Jurkat, Clone E6-1 (cell line): ENCODE measurements around the gene LRRC61.
"Not testable (repeated sequence)": the region's sequence is repeated elsewhere in the genome, so short reads cannot be mapped to it uniquely, and the experiment has no call there.

ENCODE experiments used
- DNase-seq: peaks from one replicate; pipeline ENCODE4 v3.0.0-alpha.2; 2011; ENCODE audit warnings: low read depth, low spot score
- H3K4me3 ChIP-seq: 2 replicates; pipeline ENCODE4 v1.5.1; 2011; ENCODE audit warnings: mild to moderate bottlenecking, low read length, control low read depth, moderate library complexity

LRRC61 gene

GRCh38 chr7:150305903-150306284 lies 17.3 kb upstream of the LRRC61 start:
- not testable (repeated sequence) for H3K4me3 ChIP-seq, DNase-seq

GRCh38 chr7:150306377-150306776 lies 16.8 kb upstream of the LRRC61 start:
- not testable (repeated sequence) for DNase-seq, H3K4me3 ChIP-seq

- no peak overlapping the region for H3K4me3 ChIP-seq
- no peak for DNase-seq
Observed at GRCh38 chr7:150307129-150307528, 16.0 kb upstream of the LRRC61 start.

GRCh38 chr7:150307904-150308303 lies 15.3 kb upstream of the LRRC61 start:
- no peak for DNase-seq
- H3K4me3 ChIP-seq: no peak overlapping the region

- no peak overlapping the region for H3K4me3 ChIP-seq
Observed at GRCh38 chr7:150308575-150308974, 14.6 kb upstream of the LRRC61 start.

GRCh38 chr7:150311146-150311545 lies 12.0 kb upstream of the LRRC61 start:
- H3K4me3 ChIP-seq: no peak overlapping the region
- no peak for DNase-seq

More at GRCh38 chr7:150308575-150308974, 14.6 kb upstream of the LRRC61 start:
- no peak for DNase-seq

- no peak overlapping the region for H3K4me3 ChIP-seq
- DNase-seq: no peak
Observed at GRCh38 chr7:150311711-150312110, 11.4 kb upstream of the LRRC61 start.

- H3K4me3 ChIP-seq, DNase-seq: not testable (repeated sequence)
Observed at GRCh38 chr7:150312649-150313366, 10.3 kb upstream of the LRRC61 start.

- DNase-seq: no peak
- H3K4me3 ChIP-seq: no peak overlapping the region
Observed at GRCh38 chr7:150313367-150313809, 9.8 kb upstream of the LRRC61 start.

- no peak for DNase-seq
- H3K4me3 ChIP-seq: no peak overlapping the region
Observed at GRCh38 chr7:150313870-150314269, 9.3 kb upstream of the LRRC61 start.

- no peak for DNase-seq
- H3K4me3 ChIP-seq: no peak overlapping the region
Observed at GRCh38 chr7:150314639-150315239, 8.4 kb upstream of the LRRC61 start.

- not testable (repeated sequence) for H3K4me3 ChIP-seq, DNase-seq
Observed at GRCh38 chr7:150316987-150317386, 6.2 kb upstream of the LRRC61 start.

- no peak for DNase-seq
- no peak overlapping the region for H3K4me3 ChIP-seq
Observed at GRCh38 chr7:150317748-150318444, 5.3 kb upstream of the LRRC61 start.

GRCh38 chr7:150321788-150322113 lies 1.4 kb upstream of the LRRC61 start:
- peak overlapping the region; percentile 77 for H3K4me3 ChIP-seq
- no peak for DNase-seq

- peak overlapping the region; percentile 77 for H3K4me3 ChIP-seq
- peak; percentile 36 for DNase-seq
Observed at GRCh38 chr7:150322114-150322832, 882 bp upstream of the LRRC61 start.

- peak; percentile 19 for DNase-seq
- H3K4me3 ChIP-seq: peak overlapping the region; percentile 77
Observed at GRCh38 chr7:150323682-150324372, 672 bp downstream of the LRRC61 start.

GRCh38 chr7:150324373-150324961 lies 1.3 kb downstream of the LRRC61 start:
- peak overlapping the region; percentile 77 for H3K4me3 ChIP-seq
- no peak for DNase-seq

GRCh38 chr7:150325110-150325611 lies 2.0 kb downstream of the LRRC61 start:
- no peak overlapping the region for H3K4me3 ChIP-seq
- DNase-seq: no peak

GRCh38 chr7:150325901-150326300 lies 2.7 kb downstream of the LRRC61 start:
- H3K4me3 ChIP-seq: no peak overlapping the region
- DNase-seq: no peak
